HepG2 (cell line): Measurements from ENCODE around the gene ZFAND3. TPM values are rescaled to one million over a fixed set of nuclear protein-coding genes. Genes with fewer than 3 reads are reported as not detected.

Experiments used
- ATAC-seq: fragments of 200-7000 bp; cut with Tn5 transposase; 3 replicates; pipeline ENCODE4 v1.9.1; 2020; ENCODE audit warnings: mild to moderate bottlenecking, moderate library complexity
- BruUV-seq: library from RNA; stranded (reverse); fragments of 400-500 nt; replicated peaks from 2 replicates; lab custom pipeline; 2021; lab: Mats Ljungman, UMichigan
- CTCF ChIA-PET: fragments of 300-600 bp; formaldehyde crosslinking; extraction: SDS; loops from one replicate; lab custom pipeline; 2021; ENCODE audit warnings: low total read pairs, inconsistent platforms, low intra/inter-chr PET ratio; lab: Yijun Ruan, JAX
- POLR2A ChIA-PET: fragments of 350-600 bp; sonication (Branson Sonifier 250); formaldehyde crosslinking; loops from one replicate; lab custom pipeline; 2020; ENCODE audit warnings: antibody characterized with exemption, inconsistent platforms; lab: Yijun Ruan, JAX
- DNase-seq: peaks from one replicate; pipeline ENCODE4 v3.0.0-alpha.2; 2015; ENCODE audit warnings: low spot score
- FAIRE-seq: peaks from 3 replicates; lab custom pipeline; 2011; peaks lifted over from hg19 to GRCh38; lab: Jason Lieb, UNC
- H2AFZ ChIP-seq: one replicate; pipeline ENCODE4 v1.6.1; 2011; ENCODE audit warnings: low read length, inconsistent platforms
- H3K27ac ChIP-seq: fragments of 300-600 bp; 3 replicates; pipeline ENCODE4 v1.8.0; 2011; ENCODE audit warnings: mixed run types, mild to moderate bottlenecking, mixed read lengths, low read length, inconsistent platforms; ENCODE audit not compliant: insufficient read depth; ENCODE audit errors: extremely low read length
- H3K27me3 ChIP-seq, 2 experiments: fragments of 200-600 bp in 1 of 2; 2 replicates in 1 of 2; 3 replicates in 1 of 2; pipeline versions ENCODE4 v1.6.0 to v1.8.0; 2011; ENCODE audit warnings: low read length in 2 of 2, mild to moderate bottlenecking in 2 of 2, moderate library complexity in 2 of 2, inconsistent platforms in 1 of 2; ENCODE audit not compliant: insufficient read depth in 2 of 2, control insufficient read depth in 1 of 2
- H3K36me3 ChIP-seq, 2 experiments: fragments of 200-600 bp in 1 of 2; replicated peaks in 1 of 2; 2 replicates in 1 of 2; 3 replicates in 1 of 2; pipeline versions ENCODE4 v1.5.1 to v1.8.0; 2011; ENCODE audit warnings: low read length in 2 of 2, inconsistent platforms in 1 of 2; ENCODE audit not compliant: insufficient read depth in 2 of 2, control insufficient read depth in 1 of 2
- H3K4me1 ChIP-seq: 2 replicates; pipeline ENCODE4 v1.5.1; 2012; ENCODE audit warnings: low read length, inconsistent platforms; ENCODE audit not compliant: insufficient read depth
- H3K4me2 ChIP-seq: 2 replicates; pipeline ENCODE4 v1.6.0; 2011; ENCODE audit warnings: low read depth, low read length, inconsistent platforms
- H3K4me3 ChIP-seq, 3 experiments: fragments of 200-600 bp in 1 of 3; sonication (generic), shearing (Covaris generic) in 1 of 3; replicated peaks in 1 of 3; 2 replicates each; pipeline ENCODE4 v1.5.1; 2011 to 2016; ENCODE audit warnings: low read length in 3 of 3, inconsistent platforms in 2 of 3, low read depth in 2 of 3, mild to moderate bottlenecking in 2 of 3, control low read depth in 1 of 3, mixed read lengths in 1 of 3; ENCODE audit not compliant: insufficient read depth in 1 of 3
- H3K79me2 ChIP-seq: one replicate; pipeline ENCODE4 v1.6.1; 2011; ENCODE audit warnings: low read length, inconsistent platforms; ENCODE audit not compliant: insufficient read depth
- H3K9ac ChIP-seq: 2 replicates; pipeline ENCODE4 v1.6.0; 2011; ENCODE audit warnings: mild to moderate bottlenecking, low read depth, low read length, inconsistent platforms; ENCODE audit not compliant: insufficient read depth
- H3K9me3 ChIP-seq: 2 replicates; pipeline ENCODE4 v1.5.1; 2012; ENCODE audit warnings: mild to moderate bottlenecking, low read length
- H4K20me1 ChIP-seq: 2 replicates; pipeline ENCODE4 v1.6.0; 2011; ENCODE audit warnings: inconsistent platforms, mild to moderate bottlenecking, low read length, moderate library complexity; ENCODE audit not compliant: insufficient read depth
- IRX3 ChIP-seq: sonication (generic); formaldehyde crosslinking; IDR thresholded peaks from 2 replicates; pipeline ENCODE4 v1.8.1; 2023; ENCODE audit warnings: mild to moderate bottlenecking, low read depth, missing genetic modification reagents, borderline replicate concordance
- KLF15 ChIP-seq: sonication (generic); formaldehyde crosslinking; IDR thresholded peaks from 2 replicates; pipeline ENCODE4 v1.8.1; 2023; ENCODE audit warnings: borderline replicate concordance, mild to moderate bottlenecking, inconsistent platforms, missing genetic modification reagents, mixed read lengths
- NFE2L1 ChIP-seq: sonication (generic); formaldehyde crosslinking; IDR thresholded peaks from 2 replicates; pipeline ENCODE4 v1.4.0; 2020; ENCODE audit warnings: missing genetic modification reagents, mild to moderate bottlenecking, borderline replicate concordance
- NFIB ChIP-seq: sonication (generic); formaldehyde crosslinking; IDR thresholded peaks from 2 replicates; pipeline ENCODE4 v1.9.0; 2021; ENCODE audit warnings: missing genetic modification reagents, mild to moderate bottlenecking, borderline replicate concordance
- ZFP62 ChIP-seq: sonication (generic); formaldehyde crosslinking; IDR thresholded peaks from 2 replicates; pipeline ENCODE4 v1.4.0; 2020; ENCODE audit warnings: missing genetic modification reagents
- ZNF547 ChIP-seq: sonication (generic); formaldehyde crosslinking; IDR thresholded peaks from 2 replicates; pipeline ENCODE4 v1.5.1; 2020; ENCODE audit warnings: mild to moderate bottlenecking, missing genetic modification reagents
- ZNF816 ChIP-seq: sonication (generic); formaldehyde crosslinking; IDR thresholded peaks from 2 replicates; pipeline ENCODE4 v1.8.0; 2022; ENCODE audit warnings: missing genetic modification reagents, mild to moderate bottlenecking, borderline replicate concordance
- WGBS: methylation state at CpG from one replicate; pipeline ENCODE4 v1.1.6; 2017; ENCODE audit warnings: low lambda C conversion rate; 5-methylcytosine and 5-hydroxymethylcytosine counted together
- in situ Hi-C: cut with HindIII; loops from 2 replicates; pipeline ENCODE4 v1.10.0; 2017; ENCODE audit warnings: low pct_unique_long_range_greater_than_20kb; ENCODE audit not compliant: extremely low pct_ligation_motif_present
- intact Hi-C: fragments of 100-400 bp; cut with micrococcal nuclease; formaldehyde crosslinking; loops from one replicate; pipeline ENCODE4 v1.10.0; 2022; ENCODE audit not compliant: unreplicated experiment
- polyA plus RNA-seq, 8 experiments: library from polyadenylated mRNA; depleted of rRNA in 3 of 8; stranded (reverse) in 7 of 8; unstranded in 1 of 8; fragments of >200 nt; fragmentation: Illumina TruSeq in 4 of 8; extraction: Trizol in 4 of 8; gene quantifications; 2 replicates each; pipeline versions ENCODE4 v1.2.1 to v1.2.3, GENCODE V29; 2011 to 2016; ENCODE audit warnings: low read depth in 4 of 8, missing spikeins in 1 of 8, mixed read lengths in 1 of 8; ENCODE audit not compliant: insufficient read depth in 1 of 8
- total RNA-seq, 5 experiments: library from RNA; depleted of rRNA; stranded (reverse); fragments of >200 nt; fragmentation: Illumina TruSeq; extraction: Trizol; gene quantifications; 2 replicates each; pipeline ENCODE4 v1.2.3, GENCODE V29; 2016; ENCODE audit warnings: low read depth in 1 of 5
- TF ChIP-seq, protein P1 (sequence below): sonication (generic); formaldehyde crosslinking; conservative IDR thresholded peaks from 2 replicates; pipeline ENCODE4 v1.8.1; 2023; ENCODE audit warnings: missing genetic modification reagents
- TF ChIP-seq, protein P2 (sequence below): sonication (generic); formaldehyde crosslinking; IDR thresholded peaks from 2 replicates; pipeline ENCODE4 v1.4.0; 2020; ENCODE audit warnings: mild to moderate bottlenecking, missing genetic modification reagents
- TF ChIP-seq, protein P3 (sequence below): sonication (generic); formaldehyde crosslinking; IDR thresholded peaks from 2 replicates; pipeline ENCODE4 v1.4.0; 2020; ENCODE audit warnings: missing genetic modification reagents

The ZFAND3 gene
- total and polyA plus RNA-seq, 2 of the 13 experiments (the other 11 are each of a cell fraction or from before 2014, with no cell fraction given): 16.4 to 17.1 TPM

DNA sequence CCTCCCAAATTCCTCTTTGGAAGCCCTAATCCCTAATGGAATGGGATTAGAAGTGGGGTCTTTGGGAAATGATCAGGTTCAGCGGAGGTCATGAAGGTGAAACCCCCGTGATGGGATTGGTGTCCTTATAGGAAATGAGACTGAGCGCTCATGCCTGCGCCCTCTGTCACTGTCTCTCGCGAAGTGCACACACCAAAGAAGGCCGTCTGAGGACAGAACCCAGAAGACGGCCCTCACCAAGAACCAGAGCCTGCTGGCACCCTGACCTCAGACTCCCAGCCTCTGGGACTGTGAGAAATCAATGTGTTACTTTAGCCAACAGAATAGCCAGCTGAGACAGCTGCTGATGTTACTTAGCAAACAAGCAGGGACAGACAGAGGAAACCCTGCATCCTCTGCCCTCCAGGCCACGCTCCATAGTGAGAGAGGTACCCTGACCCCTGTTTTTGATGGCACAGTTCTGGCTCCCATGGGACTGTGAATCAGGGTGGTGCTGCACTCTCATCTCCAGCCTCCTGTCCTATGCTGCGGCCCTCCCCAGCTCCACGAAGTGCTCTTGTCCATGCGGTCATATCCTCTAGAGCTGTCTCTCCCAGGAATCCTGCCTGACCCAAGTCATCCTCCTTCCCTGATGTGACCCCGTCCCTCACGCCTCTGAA is 369.3 kb downstream of the ZFAND3 start (continued):
- TF ChIP-seq, protein P1, sequence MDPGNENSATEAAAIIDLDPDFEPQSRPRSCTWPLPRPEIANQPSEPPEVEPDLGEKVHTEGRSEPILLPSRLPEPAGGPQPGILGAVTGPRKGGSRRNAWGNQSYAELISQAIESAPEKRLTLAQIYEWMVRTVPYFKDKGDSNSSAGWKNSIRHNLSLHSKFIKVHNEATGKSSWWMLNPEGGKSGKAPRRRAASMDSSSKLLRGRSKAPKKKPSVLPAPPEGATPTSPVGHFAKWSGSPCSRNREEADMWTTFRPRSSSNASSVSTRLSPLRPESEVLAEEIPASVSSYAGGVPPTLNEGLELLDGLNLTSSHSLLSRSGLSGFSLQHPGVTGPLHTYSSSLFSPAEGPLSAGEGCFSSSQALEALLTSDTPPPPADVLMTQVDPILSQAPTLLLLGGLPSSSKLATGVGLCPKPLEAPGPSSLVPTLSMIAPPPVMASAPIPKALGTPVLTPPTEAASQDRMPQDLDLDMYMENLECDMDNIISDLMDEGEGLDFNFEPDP (CRISPR knock-in tag): no peak

DNA sequence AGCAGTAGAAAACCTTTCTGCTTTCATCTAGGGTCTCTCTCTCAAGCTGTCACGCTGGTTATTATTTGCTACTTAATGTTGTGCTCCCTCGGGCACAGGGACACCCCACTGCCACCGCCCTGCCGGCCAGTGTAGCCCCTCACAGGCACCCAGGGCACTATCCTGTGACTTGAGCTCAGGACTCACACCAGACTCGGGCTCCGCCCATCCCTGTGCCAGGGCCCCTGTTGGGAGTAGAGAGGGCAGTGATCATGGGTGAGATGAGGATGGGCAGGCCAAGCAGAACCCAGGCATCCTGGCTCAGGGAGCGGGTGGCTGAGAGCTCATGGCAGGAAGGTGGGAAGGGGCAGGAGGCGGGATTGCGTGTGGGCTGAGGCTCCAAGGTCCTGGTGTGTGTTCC is 371.9 kb downstream of the ZFAND3 start:
- Histone ChIP-seq H3K27me3 (no peaks in the 10 kb centered on the region), H3K4me2 (no peak overlapping the region), H3K4me1 (no peaks in the 10 kb centered on the region), H3K9me3 (no peaks in the 10 kb centered on the region), H2AFZ (no peak overlapping the region), H3K79me2 (no peaks in the 10 kb centered on the region), H3K36me3 (no peaks in the 10 kb centered on the region), H3K4me3 (no peak overlapping the region), H4K20me1 (no peaks in the 10 kb centered on the region), H3K9ac (no peak overlapping the region), H3K27ac (no peak overlapping the region)
- WGBS: 77% methylated on average over 9 of the region's 9 CpGs
- in situ Hi-C loops: no loop called here
- DNase-seq (no peak), FAIRE-seq (no peak), ATAC-seq (no peak)
- intact Hi-C loops: no loop called here
- no TSS peak for BruUV-seq
- POLR2A ChIA-PET: no interaction called here
- CTCF ChIA-PET: no interaction called here
- TF ChIP-seq KLF15 (CRISPR knock-in tag): no peak
- no peak for TF ChIP-seq NFIB (CRISPR knock-in tag)
- TF ChIP-seq NFE2L1: no peak
- TF ChIP-seq IRX3 (CRISPR knock-in tag): no peak
- TF ChIP-seq ZFP62: no peak
- TF ChIP-seq ZNF547 (CRISPR knock-in tag): no peak
- TF ChIP-seq, protein P2, sequence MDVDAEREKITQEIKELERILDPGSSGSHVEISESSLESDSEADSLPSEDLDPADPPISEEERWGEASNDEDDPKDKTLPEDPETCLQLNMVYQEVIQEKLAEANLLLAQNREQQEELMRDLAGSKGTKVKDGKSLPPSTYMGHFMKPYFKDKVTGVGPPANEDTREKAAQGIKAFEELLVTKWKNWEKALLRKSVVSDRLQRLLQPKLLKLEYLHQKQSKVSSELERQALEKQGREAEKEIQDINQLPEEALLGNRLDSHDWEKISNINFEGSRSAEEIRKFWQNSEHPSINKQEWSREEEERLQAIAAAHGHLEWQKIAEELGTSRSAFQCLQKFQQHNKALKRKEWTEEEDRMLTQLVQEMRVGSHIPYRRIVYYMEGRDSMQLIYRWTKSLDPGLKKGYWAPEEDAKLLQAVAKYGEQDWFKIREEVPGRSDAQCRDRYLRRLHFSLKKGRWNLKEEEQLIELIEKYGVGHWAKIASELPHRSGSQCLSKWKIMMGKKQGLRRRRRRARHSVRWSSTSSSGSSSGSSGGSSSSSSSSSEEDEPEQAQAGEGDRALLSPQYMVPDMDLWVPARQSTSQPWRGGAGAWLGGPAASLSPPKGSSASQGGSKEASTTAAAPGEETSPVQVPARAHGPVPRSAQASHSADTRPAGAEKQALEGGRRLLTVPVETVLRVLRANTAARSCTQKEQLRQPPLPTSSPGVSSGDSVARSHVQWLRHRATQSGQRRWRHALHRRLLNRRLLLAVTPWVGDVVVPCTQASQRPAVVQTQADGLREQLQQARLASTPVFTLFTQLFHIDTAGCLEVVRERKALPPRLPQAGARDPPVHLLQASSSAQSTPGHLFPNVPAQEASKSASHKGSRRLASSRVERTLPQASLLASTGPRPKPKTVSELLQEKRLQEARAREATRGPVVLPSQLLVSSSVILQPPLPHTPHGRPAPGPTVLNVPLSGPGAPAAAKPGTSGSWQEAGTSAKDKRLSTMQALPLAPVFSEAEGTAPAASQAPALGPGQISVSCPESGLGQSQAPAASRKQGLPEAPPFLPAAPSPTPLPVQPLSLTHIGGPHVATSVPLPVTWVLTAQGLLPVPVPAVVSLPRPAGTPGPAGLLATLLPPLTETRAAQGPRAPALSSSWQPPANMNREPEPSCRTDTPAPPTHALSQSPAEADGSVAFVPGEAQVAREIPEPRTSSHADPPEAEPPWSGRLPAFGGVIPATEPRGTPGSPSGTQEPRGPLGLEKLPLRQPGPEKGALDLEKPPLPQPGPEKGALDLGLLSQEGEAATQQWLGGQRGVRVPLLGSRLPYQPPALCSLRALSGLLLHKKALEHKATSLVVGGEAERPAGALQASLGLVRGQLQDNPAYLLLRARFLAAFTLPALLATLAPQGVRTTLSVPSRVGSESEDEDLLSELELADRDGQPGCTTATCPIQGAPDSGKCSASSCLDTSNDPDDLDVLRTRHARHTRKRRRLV: no peak
- no peak for TF ChIP-seq ZNF816 (CRISPR knock-in tag)
- TF ChIP-seq, protein P3, sequence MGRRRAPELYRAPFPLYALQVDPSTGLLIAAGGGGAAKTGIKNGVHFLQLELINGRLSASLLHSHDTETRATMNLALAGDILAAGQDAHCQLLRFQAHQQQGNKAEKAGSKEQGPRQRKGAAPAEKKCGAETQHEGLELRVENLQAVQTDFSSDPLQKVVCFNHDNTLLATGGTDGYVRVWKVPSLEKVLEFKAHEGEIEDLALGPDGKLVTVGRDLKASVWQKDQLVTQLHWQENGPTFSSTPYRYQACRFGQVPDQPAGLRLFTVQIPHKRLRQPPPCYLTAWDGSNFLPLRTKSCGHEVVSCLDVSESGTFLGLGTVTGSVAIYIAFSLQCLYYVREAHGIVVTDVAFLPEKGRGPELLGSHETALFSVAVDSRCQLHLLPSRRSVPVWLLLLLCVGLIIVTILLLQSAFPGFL (CRISPR knock-in tag): no peak
